ENCODE measurements around the gene GOT2.
"Not testable (repeated sequence)": the region's sequence is repeated elsewhere in the genome, so short reads cannot be mapped to it uniquely, and the experiment has no call there.

The GOT2 gene

GRCh38 chr16:58716468-58716867, 17.6 kb downstream of the GOT2 start:
- no peak for DNase-seq

GRCh38 chr16:58713742-58714141, 20.4 kb downstream of the GOT2 start:
- DNase-seq: no peak

GRCh38 chr16:58709333-58709732, 24.8 kb downstream of the GOT2 start:
- no peak for DNase-seq

GRCh38 chr16:58699151-58699550, 35.0 kb downstream of the GOT2 start:
- DNase-seq: no peak

- no peak for DNase-seq
Measured at GRCh38 chr16:58695368-58695767, 38.7 kb downstream of the GOT2 start.

GRCh38 chr16:58692450-58692849, 41.7 kb downstream of the GOT2 start:
- DNase-seq: no peak

GRCh38 chr16:58686985-58687706, 47.0 kb downstream of the GOT2 start:
- DNase-seq: not testable (repeated sequence)

- DNase-seq: no peak
Measured at GRCh38 chr16:58685084-58685449, 49.0 kb downstream of the GOT2 start.

- DNase-seq: peak; percentile 40
Measured at GRCh38 chr16:58684354-58685083, 49.6 kb downstream of the GOT2 start, which contains the start of gene SLC38A7. Gene SLC38A7 (minus strand): TSS chr16:58684770. CDS start chr16:58680126, 4,644 bp downstream.

GRCh38 chr16:58684001-58684353, 50.1 kb downstream of the GOT2 start:
- DNase-seq: no peak

- DNase-seq: no peak
Measured at GRCh38 chr16:58679763-58680162, 54.4 kb downstream of the GOT2 start.

- DNase-seq: no peak
Measured at GRCh38 chr16:58678716-58679115, 55.4 kb downstream of the GOT2 start.

GRCh38 chr16:58678269-58678668, 55.8 kb downstream of the GOT2 start:
- DNase-seq: no peak

- no peak for DNase-seq
Measured at GRCh38 chr16:58670946-58671583, 63.1 kb downstream of the GOT2 start.

- no peak for DNase-seq
Measured at GRCh38 chr16:58670177-58670576, 63.9 kb downstream of the GOT2 start.

GRCh38 chr16:58665200-58665599, 68.9 kb downstream of the GOT2 start:
- no peak for DNase-seq

GRCh38 chr16:58661199-58661830, 72.8 kb downstream of the GOT2 start:
- DNase-seq: peak; percentile 36

GRCh38 chr16:58659911-58660310, 74.2 kb downstream of the GOT2 start:
- not testable (repeated sequence) for DNase-seq

- DNase-seq: peak; percentile 3
Measured at GRCh38 chr16:58658796-58659211, 75.3 kb downstream of the GOT2 start.

Measured in NCI-H1694 treated with DMSO at 0.1 percent for 48 hours (cell line).